H7 (cell line): ENCODE results near the gene ZNF234. TPM values are rescaled to one million over a fixed set of nuclear protein-coding genes. Genes with fewer than 3 reads are reported as not detected.
"Not testable (repeated sequence)": the region's sequence is repeated elsewhere in the genome, so short reads cannot be mapped to it uniquely, and the experiment has no call there.

Experiments used
- DNase-seq: peaks from one replicate; pipeline ENCODE4 v3.0.0; 2012
- H3K27me3 ChIP-seq: 2 replicates; pipeline ENCODE4 v1.6.0; 2011; ENCODE audit warnings: mild to moderate bottlenecking, low read length; ENCODE audit not compliant: control insufficient read depth, insufficient read depth
- H3K36me3 ChIP-seq: replicated peaks from 2 replicates; pipeline ENCODE4 v1.5.1; 2011; ENCODE audit warnings: low read length; ENCODE audit not compliant: control insufficient read depth, insufficient read depth
- H3K4me3 ChIP-seq: 2 replicates; pipeline ENCODE4 v1.5.1; 2011; ENCODE audit warnings: low read depth, mild to moderate bottlenecking, control low read depth, low read length, moderate library complexity; ENCODE audit not compliant: insufficient read depth
- total RNA-seq: library from RNA; depleted of rRNA; stranded (reverse); fragments of >200 nt; shearing (Covaris generic); gene quantifications from 2 replicates; pipeline ENCODE4 v1.2.3, GENCODE V29; 2014; rRNA removed

The ZNF234 gene
- total RNA-seq: 3.5 and 5.5 TPM in 2 replicates

DNA sequence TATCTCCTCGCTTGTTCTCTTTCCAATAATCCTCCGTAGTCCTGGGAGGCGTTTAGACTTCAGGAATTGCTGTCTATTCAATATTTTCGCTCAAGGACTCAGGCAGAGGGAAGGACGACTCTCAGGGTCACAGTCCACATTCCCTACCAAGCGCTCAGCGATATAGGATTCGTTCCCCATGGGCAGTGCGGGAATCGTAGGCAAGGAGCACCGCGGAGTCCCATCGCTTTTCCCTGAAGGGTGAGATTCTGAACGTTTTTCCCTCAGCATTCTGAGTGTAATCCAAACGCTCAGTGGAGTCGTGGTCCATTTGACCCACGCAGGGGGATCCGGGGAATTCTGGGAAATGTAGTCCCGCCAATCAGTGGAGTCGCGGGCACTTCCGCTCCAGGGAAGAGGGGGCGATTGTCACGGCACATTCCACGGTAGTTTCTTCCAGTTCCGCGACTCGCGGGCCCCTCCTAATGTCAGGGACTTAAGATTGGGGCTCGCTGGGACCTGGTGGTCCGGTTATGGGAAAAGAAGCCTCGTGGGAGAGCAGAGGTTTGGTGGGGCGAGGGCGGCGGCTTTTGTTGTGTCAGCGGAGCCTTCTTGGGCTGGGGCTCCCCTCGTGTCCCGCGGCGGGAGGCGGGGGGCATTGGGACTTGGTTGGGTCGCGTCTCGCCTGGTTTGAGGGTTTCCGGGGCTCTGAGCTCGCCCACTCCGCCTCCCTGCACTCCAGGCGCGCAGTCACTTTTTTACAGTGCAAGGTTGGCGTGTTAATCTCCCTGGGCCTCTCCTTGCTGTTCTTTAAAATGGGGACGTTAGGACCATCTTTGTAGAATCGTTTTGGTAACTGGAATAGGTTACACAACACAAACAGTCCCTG, at the start of gene ZNF234:
ZNF234 (plus strand) TSS at position 364 of the 868 bp plus-strand sequence. CDS start 3,079 bp downstream, outside the sequence.
- Histone ChIP-seq H3K27me3 (no peaks in the 10 kb centered on the region), H3K36me3 (no peaks in the 10 kb centered on the region), H3K4me3 (peak within 1 kb of the TSS; percentile 71)
- peak; percentile 81 for DNase-seq

DNA sequence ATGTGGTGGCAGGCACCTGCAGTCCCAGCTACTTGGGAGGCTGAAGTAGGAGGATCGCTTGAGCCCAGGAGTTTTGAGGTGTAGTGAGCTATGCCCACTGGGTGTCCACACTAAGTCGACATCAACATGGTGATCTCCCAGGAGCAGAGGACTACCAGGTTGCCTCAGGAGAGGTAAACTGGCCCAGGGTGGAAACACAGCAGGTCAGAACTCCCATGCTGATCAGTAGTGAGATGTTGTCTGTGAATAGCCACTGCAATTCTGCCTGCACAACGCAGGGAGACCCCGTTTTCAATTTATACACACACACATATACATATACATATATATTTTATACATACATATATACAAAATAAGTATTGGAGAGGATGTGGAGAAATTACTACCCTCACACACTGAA, 49.2 kb upstream of the ZNF234 start:
- Histone ChIP-seq H3K36me3 (no peaks in the 10 kb centered on the region), H3K27me3 (no peaks in the 10 kb centered on the region), H3K4me3 (no peak overlapping the region)
- DNase-seq: no peak

DNA sequence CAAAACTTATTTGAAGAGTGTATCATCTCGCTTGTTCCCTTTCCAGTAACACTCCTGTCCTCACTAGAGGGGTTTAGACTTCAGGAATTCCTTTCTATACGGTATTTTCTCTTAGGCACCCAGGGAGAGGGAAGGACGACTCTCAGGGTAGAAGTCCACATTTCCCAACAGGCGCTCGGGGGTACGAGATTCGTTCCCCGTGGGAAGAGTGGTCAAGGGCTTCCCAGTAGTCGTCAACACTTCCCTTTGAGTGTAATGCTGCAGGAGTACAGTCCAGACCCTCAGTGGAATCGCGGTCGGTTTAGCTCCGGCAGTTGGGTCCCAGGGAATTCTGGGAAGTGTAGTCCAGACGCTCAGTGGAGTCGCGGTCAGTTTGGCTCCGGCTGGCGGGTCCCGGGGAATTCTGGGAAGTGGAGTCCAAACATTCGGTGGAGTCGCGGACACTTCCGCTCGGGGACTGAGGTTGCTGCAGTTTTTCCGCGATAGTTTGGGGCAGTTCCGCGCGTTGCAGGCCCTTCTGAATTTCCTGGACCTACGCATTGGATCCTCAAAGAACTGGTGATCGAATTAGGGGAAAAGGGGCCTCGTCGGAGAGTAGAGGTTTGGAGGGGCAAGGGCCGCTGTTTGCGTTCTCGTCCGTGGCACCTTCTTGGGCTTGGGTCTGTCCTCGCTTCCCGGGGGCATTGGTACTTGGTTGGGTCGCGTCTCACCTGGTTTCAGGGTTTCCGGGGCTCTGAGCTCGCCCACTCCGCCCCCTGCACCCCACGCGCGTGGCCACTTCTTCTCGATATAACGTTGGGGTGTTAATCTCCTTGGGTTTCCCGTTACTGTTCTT, 47.2 kb upstream of the ZNF234 start, which contains the start of gene ZNF224:
ZNF224 (plus strand) TSS at position 431 of the 835 bp plus-strand sequence. CDS start 3,513 bp downstream, outside the sequence.
- Histone ChIP-seq H3K27me3 (no peaks in the 10 kb centered on the region), H3K4me3 (peak within 1 kb of the TSS; percentile 66), H3K36me3 (no peaks in the 10 kb centered on the region)
- peak; percentile 86 for DNase-seq

DNA sequence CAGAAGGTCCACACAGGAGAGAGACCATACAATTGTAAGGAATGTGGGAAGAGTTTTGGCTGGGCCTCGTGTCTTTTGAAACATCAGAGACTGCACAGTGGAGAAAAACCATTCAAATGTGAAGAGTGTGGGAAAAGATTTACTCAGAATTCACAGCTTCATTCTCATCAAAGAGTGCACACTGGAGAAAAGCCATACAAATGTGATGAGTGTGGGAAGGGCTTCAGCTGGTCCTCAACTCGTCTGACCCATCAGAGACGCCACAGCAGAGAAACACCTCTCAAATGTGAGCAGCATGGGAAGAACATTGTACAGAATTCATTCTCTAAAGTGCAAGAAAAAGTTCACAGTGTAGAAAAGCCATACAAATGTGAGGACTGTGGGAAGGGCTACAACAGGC, 33.6 kb upstream of the ZNF234 start:
- Histone ChIP-seq H3K4me3 (no peak overlapping the region), H3K36me3 (peaks cover 23% of the 10 kb centered on the region), H3K27me3 (no peaks in the 10 kb centered on the region)
- no peak for DNase-seq

GRCh38 chr19:44109458-44109857, 31.9 kb upstream of the ZNF234 start:
- DNase-seq: no peak
- no peak overlapping the region for H3K4me3 ChIP-seq
- H3K27me3 ChIP-seq: no peaks in the 10 kb centered on the region
- H3K36me3 ChIP-seq: peaks cover 21% of the 10 kb centered on the region

DNA sequence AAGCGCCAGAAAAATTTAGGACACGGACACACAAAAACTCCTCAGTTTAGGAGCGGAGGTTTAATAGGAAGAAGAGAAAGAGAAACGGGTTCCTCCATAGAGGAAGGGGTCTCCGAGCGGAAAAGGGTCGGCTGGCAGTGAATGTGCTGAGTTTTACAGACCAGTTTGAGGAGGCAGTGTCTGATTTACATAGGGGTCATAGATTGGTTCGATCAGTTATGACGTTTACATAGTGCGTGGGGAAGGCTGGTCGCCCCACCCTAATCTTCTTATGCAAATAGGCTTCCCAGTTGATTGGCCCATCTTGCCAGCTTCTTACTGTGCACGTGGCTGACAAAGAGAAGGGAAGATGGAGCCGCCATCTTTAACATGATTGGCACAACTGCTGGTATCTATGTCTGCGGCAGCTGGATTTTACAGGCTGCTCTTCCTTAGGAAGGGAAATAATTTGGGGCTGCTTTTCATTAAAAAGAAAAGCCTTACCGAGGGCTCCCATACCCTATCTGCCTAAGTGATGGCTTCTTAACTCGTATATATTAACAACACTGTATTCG, 29.4 kb upstream of the ZNF234 start:
- Histone ChIP-seq H3K27me3 (no peaks in the 10 kb centered on the region), H3K36me3 (peaks cover 10% of the 10 kb centered on the region), H3K4me3 (peak overlapping the region; percentile 65)
- peak; percentile 38 for DNase-seq

- H3K27me3 ChIP-seq: no peaks in the 10 kb centered on the region
- H3K36me3 ChIP-seq: peaks cover 4% of the 10 kb centered on the region
- DNase-seq: no peak
- peak overlapping the region; percentile 65 for H3K4me3 ChIP-seq
Observed at GRCh38 chr19:44112802-44113137, 28.6 kb upstream of the ZNF234 start.

DNA sequence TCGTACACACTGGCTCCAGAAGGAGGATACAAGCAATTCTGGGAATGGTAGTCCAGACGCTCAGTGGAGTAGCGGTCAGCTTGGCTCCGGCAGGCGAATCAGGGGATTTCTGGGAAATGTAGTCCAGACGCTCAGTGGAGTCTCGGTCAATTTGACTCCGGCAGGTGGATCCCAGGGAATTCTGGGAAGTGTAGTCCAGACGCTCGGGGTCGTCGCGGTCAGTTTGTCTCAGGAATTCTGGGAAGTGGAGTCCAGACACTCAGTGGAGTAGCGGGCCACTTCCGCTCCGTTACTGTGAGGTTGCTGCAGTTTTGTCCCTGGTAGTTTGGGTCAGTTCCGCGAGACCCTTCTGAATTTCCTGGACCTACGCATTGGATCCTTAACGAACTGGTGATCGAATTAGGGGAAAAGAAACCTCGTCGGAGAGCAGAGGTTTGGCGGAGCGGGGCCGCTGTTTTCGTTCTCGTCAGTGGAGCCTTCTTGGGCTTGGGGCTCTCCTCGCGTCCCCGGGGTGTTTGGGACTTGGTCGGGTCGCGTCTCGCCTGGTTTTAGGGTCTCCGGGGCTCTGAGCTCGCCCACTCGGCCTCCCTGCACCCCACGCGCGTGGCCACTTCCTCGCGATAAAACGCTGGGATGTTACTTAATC, 28.1 kb upstream of the ZNF234 start, which contains the start of gene ZNF225:
ZNF225 (plus strand) TSS at position 262 of the 646 bp plus-strand sequence. CDS start 2,429 bp downstream, outside the sequence.
- Histone ChIP-seq H3K4me3 (peak within 1 kb of the TSS; percentile 65), H3K36me3 (peaks cover 1% of the 10 kb centered on the region), H3K27me3 (no peaks in the 10 kb centered on the region)
- peak; percentile 87 for DNase-seq

GRCh38 chr19:44113784-44114390, 27.5 kb upstream of the ZNF234 start:
- H3K36me3 ChIP-seq: peaks cover 4% of the 10 kb centered on the region
- DNase-seq: peak; percentile 47
- H3K27me3 ChIP-seq: no peaks in the 10 kb centered on the region
- H3K4me3 ChIP-seq: peak overlapping the region; percentile 63

DNA sequence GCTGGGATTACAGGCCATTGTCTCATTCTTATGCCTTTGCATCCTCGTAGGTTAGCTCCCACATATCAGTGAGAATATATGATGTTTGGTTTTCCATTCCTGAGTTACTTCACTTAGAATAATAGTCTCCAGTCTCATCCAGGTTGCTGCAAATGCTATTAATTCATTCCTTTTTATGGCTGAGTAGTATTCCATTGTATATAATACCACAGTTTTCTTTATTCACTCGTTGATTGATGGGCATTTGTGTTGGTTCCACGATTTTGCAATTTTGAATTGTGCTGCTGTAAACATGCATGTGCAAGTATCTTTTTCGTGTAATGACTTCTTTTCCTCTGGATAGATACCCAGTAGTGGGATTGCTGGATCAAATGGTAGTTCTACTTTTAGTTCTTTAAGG, 20.2 kb upstream of the ZNF234 start:
- not testable (repeated sequence) for H3K4me3 ChIP-seq, DNase-seq, H3K36me3 ChIP-seq, H3K27me3 ChIP-seq

- Histone ChIP-seq H3K27me3 (no peaks in the 10 kb centered on the region), H3K4me3 (no peak overlapping the region), H3K36me3 (peaks cover 1% of the 10 kb centered on the region)
- DNase-seq: no peak
Observed at GRCh38 chr19:44131955-44132354, 9.4 kb upstream of the ZNF234 start.

GRCh38 chr19:44142059-44142433, 692 bp downstream of the ZNF234 start:
- H3K4me3 ChIP-seq: peak overlapping the region; percentile 71
- no peaks in the 10 kb centered on the region for H3K36me3 ChIP-seq
- peak; percentile 40 for DNase-seq
- no peaks in the 10 kb centered on the region for H3K27me3 ChIP-seq

DNA sequence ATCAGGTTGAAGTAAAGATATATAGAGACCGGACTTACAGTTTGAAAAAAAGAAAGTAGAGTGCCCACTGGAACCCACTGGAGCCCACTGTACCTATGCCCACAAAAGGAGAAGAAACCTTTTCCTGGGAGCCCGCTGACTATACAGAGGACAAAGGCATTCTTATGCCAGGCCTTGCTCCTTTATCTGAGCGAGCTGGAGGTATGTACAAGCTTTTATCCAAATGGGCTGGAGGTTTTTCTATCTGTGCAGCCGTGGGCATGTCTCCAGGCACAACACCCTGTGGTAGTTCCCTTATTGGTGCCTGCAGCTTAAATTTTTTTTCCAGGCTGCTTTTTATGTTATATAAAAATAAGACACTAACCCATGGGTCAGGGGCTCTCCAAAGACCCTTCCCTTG, 8.4 kb downstream of the ZNF234 start:
- Histone ChIP-seq H3K4me3 (no peak overlapping the region), H3K36me3 (no peaks in the 10 kb centered on the region; the same call in none of the 2 replicates), H3K27me3 (no peaks in the 10 kb centered on the region)
- DNase-seq: no peak

GRCh38 chr19:44151491-44151890, 10.1 kb downstream of the ZNF234 start:
- DNase-seq: no peak
- peaks cover 5% of the 10 kb centered on the region for H3K36me3 ChIP-seq
- no peaks in the 10 kb centered on the region for H3K27me3 ChIP-seq
- H3K4me3 ChIP-seq: no peak overlapping the region
